K562 (cell line): Measurements from ENCODE around the gene MICU1. TPM values are rescaled to one million over a fixed set of nuclear protein-coding genes. Genes with fewer than 3 reads are reported as not detected.

ENCODE experiments used
- CAMTA2 ChIP-seq: fragments of 250-450 bp; sonication (Bioruptor Pico); conservative IDR thresholded peaks from 2 replicates; pipeline ENCODE4 v1.5.1; 2022
- ETV5 ChIP-seq: sonication (generic); formaldehyde crosslinking; IDR thresholded peaks from 2 replicates; pipeline ENCODE4 v1.4.0; 2020; ENCODE audit warnings: low read depth, mild to moderate bottlenecking, missing genetic modification reagents
- HOXB6 ChIP-seq: fragments of 250-450 bp; sonication (Bioruptor Pico); IDR thresholded peaks from 2 replicates; pipeline ENCODE4 v1.5.1; 2022; ENCODE audit warnings: mild to moderate bottlenecking, borderline replicate concordance
- KAT2B ChIP-seq: IDR thresholded peaks from one replicate; pipeline ENCODE4 v1.6.1; 2012; ENCODE audit warnings: low read depth, mild to moderate bottlenecking, control low read depth, inconsistent platforms, low read length, moderate library complexity
- KLF10 ChIP-seq: fragments of 250-450 bp; sonication (Bioruptor Pico); IDR thresholded peaks from 2 replicates; pipeline ENCODE4 v1.6.1; 2021; ENCODE audit warnings: matching md5 sums
- L3MBTL2 ChIP-seq: fragments of 450-650 bp; IDR thresholded peaks from 2 replicates; pipeline ENCODE4 v1.6.1; 2016; ENCODE audit warnings: mild to moderate bottlenecking, moderate library complexity
- PPARD ChIP-seq: fragments of 250-450 bp; sonication (Bioruptor Pico); IDR thresholded peaks from 2 replicates; pipeline ENCODE4 v1.8.0; 2022; ENCODE audit warnings: inconsistent platforms, mild to moderate bottlenecking, moderate library complexity
- PTTG1 ChIP-seq: fragments of 450-650 bp; IDR thresholded peaks from 2 replicates; pipeline ENCODE4 v1.6.1; 2016; ENCODE audit warnings: low read depth, mild to moderate bottlenecking, missing genetic modification characterization, missing compliant biosample characterization
- RUNX1 ChIP-seq: sonication (generic); IDR thresholded peaks from 2 replicates; pipeline ENCODE4 v1.6.1; 2016; ENCODE audit warnings: antibody characterized with exemption, low read depth
- SMAD4 ChIP-seq: fragments of 250-450 bp; sonication (Bioruptor Pico); conservative IDR thresholded peaks from 2 replicates; pipeline ENCODE4 v1.8.0; 2021; ENCODE audit warnings: inconsistent platforms, mild to moderate bottlenecking, moderate library complexity
- SP2 ChIP-seq: IDR thresholded peaks from 2 replicates; pipeline ENCODE4 v1.6.1; 2011; ENCODE audit warnings: mild to moderate bottlenecking, low read depth, low read length, moderate library complexity; ENCODE audit not compliant: poor library complexity, severe bottlenecking; ENCODE audit errors: extremely low read depth
- SRSF1 ChIP-seq: fragments of 200-400 bp; formaldehyde crosslinking; IDR thresholded peaks from 2 replicates; pipeline ENCODE4 v1.6.1; 2017; ENCODE audit warnings: mild to moderate bottlenecking, low read depth, low read length, moderate library complexity
- TBL1XR1 ChIP-seq, 2 experiments: IDR thresholded peaks; 2 replicates each; pipeline ENCODE4 v1.6.1; 2012; ENCODE audit warnings: improper control_type of control experiment in 2 of 2, low read length in 2 of 2, mild to moderate bottlenecking in 1 of 2
- TFAM ChIP-seq: fragments of 250-450 bp; sonication (Bioruptor Pico); conservative IDR thresholded peaks from 2 replicates; pipeline ENCODE4 v1.5.0; 2021; ENCODE audit warnings: mild to moderate bottlenecking, moderate library complexity
- WHSC1 ChIP-seq: IDR thresholded peaks from one replicate; pipeline ENCODE4 v1.6.1; 2012; ENCODE audit warnings: low read length, control low read depth, inconsistent platforms
- YY1 ChIP-seq, 3 experiments: IDR thresholded peaks; 2 replicates each; pipeline ENCODE4 v1.6.1; 2011; ENCODE audit warnings: low read length in 2 of 3, mild to moderate bottlenecking in 2 of 3, moderate library complexity in 2 of 3, borderline replicate concordance in 1 of 3, control low read depth in 1 of 3, low read depth in 1 of 3; ENCODE audit not compliant: insufficient read depth in 3 of 3, insufficient replicate concordance in 2 of 3, control insufficient read depth in 1 of 3, insufficient read length in 1 of 3; ENCODE audit errors: extremely low read depth in 1 of 3
- ZKSCAN8 ChIP-seq: fragments of 200-800 bp; sonication (Bioruptor generic); IDR thresholded peaks from 2 replicates; pipeline ENCODE4 v1.6.1; 2016; ENCODE audit warnings: missing genetic modification characterization, missing compliant biosample characterization
- ZNF133 ChIP-seq: fragments of 250-450 bp; sonication (Bioruptor Pico); IDR thresholded peaks from 2 replicates; pipeline ENCODE4 v1.4.0; 2020; ENCODE audit warnings: mild to moderate bottlenecking
- ZNF24 ChIP-seq: fragments of 450-650 bp; IDR thresholded peaks from 2 replicates; pipeline ENCODE4 v1.6.1; 2016
- ZNF583 ChIP-seq: fragments of 250-450 bp; sonication (Bioruptor Pico); IDR thresholded peaks from 2 replicates; pipeline ENCODE4 v1.4.0; 2020
- ZNF696 ChIP-seq: fragments of 250-450 bp; sonication (Bioruptor Pico); conservative IDR thresholded peaks from 2 replicates; pipeline ENCODE4 v1.4.0; 2020; ENCODE audit warnings: mild to moderate bottlenecking, moderate library complexity
- polyA plus RNA-seq, 8 experiments: library from polyadenylated mRNA; depleted of rRNA in 4 of 8; stranded (reverse) in 5 of 8; unstranded in 3 of 8; fragments of >200 nt; fragmentation: Nextera tagmentation in 2 of 8; fragmentation: Illumina TruSeq in 1 of 8; extraction: Ambion mirVana in 2 of 8; extraction: Trizol in 1 of 8; gene quantifications; 2 replicates each; pipeline versions ENCODE4 v1.2.1 to v1.2.3, GENCODE V29; 2011 to 2014; ENCODE audit warnings: inconsistent platforms in 1 of 8, missing spikeins in 1 of 8
- total RNA-seq, 7 experiments: library from RNA; depleted of rRNA in 6 of 7; stranded (reverse); fragments of >200 nt in 6 of 7; fragmentation: Illumina TruSeq in 2 of 7; extraction: Trizol in 2 of 7; gene quantifications; 2 replicates each; pipeline versions ENCODE4 v1.2.1 to v1.2.3, GENCODE V29; 2011 to 2021; ENCODE audit warnings: low replicate concordance in 1 of 7
- TF ChIP-seq, protein P1 (sequence below): fragments of 450-650 bp; IDR thresholded peaks from 2 replicates; pipeline ENCODE4 v1.6.1; 2016; ENCODE audit warnings: low read depth

The MICU1 gene
- total and polyA plus RNA-seq, 9 of the 15 experiments (the other 6 are each of a cell fraction or from before 2014, with no cell fraction given): 29.3 to 76.8 (median 48.4) TPM

DNA sequence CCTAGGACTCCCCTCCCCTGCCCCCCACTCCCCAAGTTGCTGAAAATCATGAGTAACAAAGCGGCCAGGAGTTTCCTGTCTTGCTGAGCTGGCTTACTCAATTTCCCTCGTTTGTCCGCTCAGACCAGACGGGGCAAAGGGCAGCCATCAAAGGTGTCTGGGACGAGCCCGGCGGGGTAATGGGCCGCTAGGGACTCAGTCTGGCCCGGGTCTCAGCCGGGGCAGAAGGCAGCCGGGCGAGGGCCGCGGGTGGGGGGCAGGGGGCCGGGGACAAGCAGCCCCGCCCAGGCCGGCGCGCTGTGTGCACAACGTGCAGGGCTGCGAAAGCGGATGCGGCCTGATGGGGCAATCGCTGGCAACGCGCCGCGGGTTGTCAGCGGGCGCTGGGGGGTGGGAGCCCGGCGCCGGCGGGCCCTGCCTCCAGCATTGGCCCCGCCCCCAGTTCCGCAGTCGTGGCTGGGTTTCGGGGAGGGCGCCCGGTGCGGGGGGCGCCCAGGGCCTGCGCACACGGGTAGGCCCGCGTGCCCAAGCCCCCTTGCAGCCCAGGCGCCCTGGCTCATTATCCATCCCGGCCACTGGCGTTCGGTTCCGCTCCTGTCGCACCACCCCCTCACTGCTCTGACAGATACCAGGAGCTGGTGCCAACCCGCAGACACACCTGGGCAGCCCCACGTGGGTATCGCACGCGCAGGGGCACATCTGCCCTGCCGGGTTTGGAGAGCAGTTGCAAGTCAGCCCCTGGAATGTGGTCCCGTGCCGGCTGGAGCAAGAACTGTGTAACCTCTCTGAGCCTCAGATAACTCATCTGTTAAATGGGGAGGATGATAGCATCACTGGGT lies 306.2 kb downstream of the MICU1 start (continued):
- TF ChIP-seq, protein P1, sequence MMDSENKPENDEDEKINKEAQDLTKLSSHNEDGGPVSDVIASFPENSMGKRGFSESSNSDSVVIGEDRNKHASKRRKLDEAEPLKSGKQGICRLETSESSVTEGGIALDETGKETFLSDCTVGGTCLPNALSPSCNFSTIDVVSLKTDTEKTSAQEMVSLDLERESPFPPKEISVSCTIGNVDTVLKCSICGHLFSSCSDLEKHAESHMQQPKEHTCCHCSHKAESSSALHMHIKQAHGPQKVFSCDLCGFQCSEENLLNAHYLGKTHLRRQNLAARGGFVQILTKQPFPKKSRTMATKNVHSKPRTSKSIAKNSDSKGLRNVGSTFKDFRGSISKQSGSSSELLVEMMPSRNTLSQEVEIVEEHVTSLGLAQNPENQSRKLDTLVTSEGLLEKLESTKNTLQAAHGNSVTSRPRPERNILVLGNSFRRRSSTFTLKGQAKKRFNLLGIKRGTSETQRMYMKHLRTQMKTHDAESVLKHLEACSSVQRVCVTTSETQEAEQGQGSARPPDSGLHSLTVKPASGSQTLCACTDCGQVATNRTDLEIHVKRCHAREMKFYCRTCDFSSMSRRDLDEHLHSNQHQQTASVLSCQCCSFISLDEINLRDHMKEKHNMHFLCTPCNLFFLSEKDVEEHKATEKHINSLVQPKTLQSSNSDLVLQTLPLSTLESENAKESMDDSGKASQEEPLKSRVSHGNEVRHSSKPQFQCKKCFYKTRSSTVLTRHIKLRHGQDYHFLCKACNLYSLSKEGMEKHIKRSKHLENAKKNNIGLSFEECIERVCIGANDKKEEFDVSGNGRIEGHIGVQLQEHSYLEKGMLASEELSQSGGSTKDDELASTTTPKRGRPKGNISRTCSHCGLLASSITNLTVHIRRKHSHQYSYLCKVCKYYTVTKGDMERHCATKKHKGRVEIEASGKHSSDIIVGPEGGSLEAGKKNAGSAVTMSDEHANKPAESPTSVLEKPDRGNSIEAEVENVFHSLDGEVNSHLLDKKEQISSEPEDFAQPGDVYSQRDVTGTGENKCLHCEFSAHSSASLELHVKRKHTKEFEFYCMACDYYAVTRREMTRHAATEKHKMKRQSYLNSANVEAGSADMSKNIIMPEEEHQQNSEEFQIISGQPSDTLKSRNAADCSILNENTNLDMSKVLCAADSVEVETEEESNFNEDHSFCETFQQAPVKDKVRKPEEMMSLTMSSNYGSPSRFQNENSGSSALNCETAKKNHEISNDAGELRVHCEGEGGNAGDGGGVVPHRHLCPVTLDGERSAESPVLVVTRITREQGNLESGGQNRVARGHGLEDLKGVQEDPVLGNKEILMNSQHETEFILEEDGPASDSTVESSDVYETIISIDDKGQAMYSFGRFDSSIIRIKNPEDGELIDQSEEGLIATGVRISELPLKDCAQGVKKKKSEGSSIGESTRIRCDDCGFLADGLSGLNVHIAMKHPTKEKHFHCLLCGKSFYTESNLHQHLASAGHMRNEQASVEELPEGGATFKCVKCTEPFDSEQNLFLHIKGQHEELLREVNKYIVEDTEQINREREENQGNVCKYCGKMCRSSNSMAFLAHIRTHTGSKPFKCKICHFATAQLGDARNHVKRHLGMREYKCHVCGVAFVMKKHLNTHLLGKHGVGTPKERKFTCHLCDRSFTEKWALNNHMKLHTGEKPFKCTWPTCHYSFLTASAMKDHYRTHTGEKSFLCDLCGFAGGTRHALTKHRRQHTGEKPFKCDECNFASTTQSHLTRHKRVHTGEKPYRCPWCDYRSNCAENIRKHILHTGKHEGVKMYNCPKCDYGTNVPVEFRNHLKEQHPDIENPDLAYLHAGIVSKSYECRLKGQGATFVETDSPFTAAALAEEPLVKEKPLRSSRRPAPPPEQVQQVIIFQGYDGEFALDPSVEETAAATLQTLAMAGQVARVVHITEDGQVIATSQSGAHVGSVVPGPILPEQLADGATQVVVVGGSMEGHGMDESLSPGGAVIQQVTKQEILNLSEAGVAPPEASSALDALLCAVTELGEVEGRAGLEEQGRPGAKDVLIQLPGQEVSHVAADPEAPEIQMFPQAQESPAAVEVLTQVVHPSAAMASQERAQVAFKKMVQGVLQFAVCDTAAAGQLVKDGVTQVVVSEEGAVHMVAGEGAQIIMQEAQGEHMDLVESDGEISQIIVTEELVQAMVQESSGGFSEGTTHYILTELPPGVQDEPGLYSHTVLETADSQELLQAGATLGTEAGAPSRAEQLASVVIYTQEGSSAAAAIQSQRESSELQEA: no peak
- TF ChIP-seq ZNF24: no peak
- TF ChIP-seq TFAM (CRISPR knock-in tag): no peak
- TF ChIP-seq ZNF696 (CRISPR knock-in tag): no peak
- no peak for TF ChIP-seq TBL1XR1 (IDR thresholded peaks at IDR 0.05; ENCODE audit: low read length in 2 of 2)
- no peak for TF ChIP-seq ETV5 (CRISPR knock-in tag)
- TF ChIP-seq ZNF133: no peak
- TF ChIP-seq ZKSCAN8 (CRISPR knock-in tag): no peak
- peak; percentile 70; the same call in 1 of the 2 replicates for TF ChIP-seq PPARD
- TF ChIP-seq ZNF583 (CRISPR knock-in tag): peak; percentile 91
- no peak for TF ChIP-seq KLF10
- no peak for TF ChIP-seq YY1 (IDR thresholded peaks at IDR 0.05; ENCODE audit: borderline replicate concordance in 1 of 3, control insufficient read depth in 1 of 3, extremely low read depth in 1 of 3, insufficient read depth in 3 of 3, insufficient read length in 1 of 3, insufficient replicate concordance in 2 of 3, low read depth in 1 of 3, low read length in 2 of 3)
- no peak for TF ChIP-seq SP2
- no peak for TF ChIP-seq PTTG1 (tag)
- TF ChIP-seq L3MBTL2: no peak
- no peak for TF ChIP-seq SRSF1
- no peak for TF ChIP-seq KAT2B
- TF ChIP-seq HOXB6: no peak
- TF ChIP-seq SMAD4 (CRISPR knock-in tag): peak; percentile 81
- TF ChIP-seq CAMTA2 (CRISPR knock-in tag): no peak
- peak; percentile 73 for TF ChIP-seq WHSC1
- no peak for TF ChIP-seq RUNX1
